Lower leg skin (tissue), 4 donors: ENCODE results near the gene RPS6KB2. TPM values are rescaled to one million over a fixed set of nuclear protein-coding genes. Genes with fewer than 3 reads are reported as not detected.
A peak's percentile ranks its signal among the peaks of the same experiment; 100 is the strongest.

Experiments
- DNase-seq, 2 donors: peaks; one replicate each; pipeline ENCODE4 v3.0.0-alpha.2; 2019; ENCODE audit warnings: low spot score in 2 of 2
- H3K4me3 ChIP-seq: fragments of 200-600 bp; sonication (generic); 2 replicates; pipeline ENCODE4 v1.5.1; 2017; ENCODE audit warnings: mild to moderate bottlenecking, low read depth; ENCODE audit not compliant: poor library complexity, severe bottlenecking
- POLR2A ChIP-seq, 2 donors: fragments of 450-650 bp; IDR thresholded peaks; one replicate each; pipeline ENCODE4 v1.6.1; 2016 to 2017; ENCODE audit warnings: antibody characterized with exemption in 2 of 2, mild to moderate bottlenecking in 1 of 2, moderate library complexity in 1 of 2
- WGBS, 2 donors: methylation state at CpG; one replicate each; pipeline ENCODE4 v1.1.5; 2018; 5-methylcytosine and 5-hydroxymethylcytosine counted together
- intact Hi-C: fragments of 100-400 bp; cut with DNase I; formaldehyde crosslinking; loops from one replicate; pipeline ENCODE4 v1.15.0; 2023; ENCODE audit warnings: low total_unique reads
- total RNA-seq, 4 donors: library from RNA; depleted of rRNA; stranded (reverse); fragments of >200 nt; gene quantifications; one replicate each; pipeline ENCODE4 v1.1.0, GENCODE V29; 2016
- TF ChIP-seq, protein P1 (sequence below), 3 donors: fragments of 450-650 bp; IDR thresholded peaks; one replicate each; pipeline ENCODE4 v1.5.1; 2016; ENCODE audit warnings: antibody characterized with exemption in 3 of 3, mild to moderate bottlenecking in 3 of 3, moderate library complexity in 2 of 3

RPS6KB2 gene
- total RNA-seq, 4 donors from 2014 or later = 154 to 264 (median 203) TPM

DNA sequence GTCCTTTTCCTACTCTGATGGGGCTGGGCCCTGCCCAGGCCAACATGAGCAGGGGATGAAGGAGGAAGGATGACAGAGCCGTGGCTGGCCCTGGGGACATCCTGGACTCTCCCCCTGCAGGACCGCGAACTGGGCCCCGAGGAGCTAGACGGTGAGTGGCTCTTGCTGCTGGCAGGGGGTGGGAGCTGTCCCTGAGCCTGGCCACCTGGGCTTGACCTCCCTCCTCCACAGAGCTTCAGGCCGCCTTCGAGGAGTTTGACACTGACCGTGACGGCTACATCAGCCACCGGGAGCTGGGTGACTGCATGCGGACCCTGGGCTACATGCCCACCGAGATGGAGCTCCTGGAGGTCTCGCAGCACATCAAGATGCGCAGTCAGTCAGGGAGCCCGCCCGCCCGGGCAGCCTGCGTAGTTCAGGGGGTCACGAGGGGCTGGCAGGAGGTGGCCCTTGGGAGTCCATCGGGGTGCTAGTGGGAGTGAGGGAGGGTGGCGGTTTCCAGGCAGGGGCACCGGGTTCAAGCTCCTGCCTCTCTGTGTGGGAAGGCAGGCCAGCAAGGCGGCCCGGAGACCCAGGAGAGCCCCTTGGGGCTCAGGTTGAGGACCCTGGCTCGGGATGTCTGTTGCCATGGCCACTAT is 27.9 kb downstream of the RPS6KB2 start:
- DNase-seq = no peak
- 85 to 87% methylated on average over 18 to 20 of the region's 25 CpGs for WGBS, 2 donors
- TF ChIP-seq, protein P1, sequence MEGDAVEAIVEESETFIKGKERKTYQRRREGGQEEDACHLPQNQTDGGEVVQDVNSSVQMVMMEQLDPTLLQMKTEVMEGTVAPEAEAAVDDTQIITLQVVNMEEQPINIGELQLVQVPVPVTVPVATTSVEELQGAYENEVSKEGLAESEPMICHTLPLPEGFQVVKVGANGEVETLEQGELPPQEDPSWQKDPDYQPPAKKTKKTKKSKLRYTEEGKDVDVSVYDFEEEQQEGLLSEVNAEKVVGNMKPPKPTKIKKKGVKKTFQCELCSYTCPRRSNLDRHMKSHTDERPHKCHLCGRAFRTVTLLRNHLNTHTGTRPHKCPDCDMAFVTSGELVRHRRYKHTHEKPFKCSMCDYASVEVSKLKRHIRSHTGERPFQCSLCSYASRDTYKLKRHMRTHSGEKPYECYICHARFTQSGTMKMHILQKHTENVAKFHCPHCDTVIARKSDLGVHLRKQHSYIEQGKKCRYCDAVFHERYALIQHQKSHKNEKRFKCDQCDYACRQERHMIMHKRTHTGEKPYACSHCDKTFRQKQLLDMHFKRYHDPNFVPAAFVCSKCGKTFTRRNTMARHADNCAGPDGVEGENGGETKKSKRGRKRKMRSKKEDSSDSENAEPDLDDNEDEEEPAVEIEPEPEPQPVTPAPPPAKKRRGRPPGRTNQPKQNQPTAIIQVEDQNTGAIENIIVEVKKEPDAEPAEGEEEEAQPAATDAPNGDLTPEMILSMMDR (IDR thresholded peaks at IDR 0.05) = no peak
- TF ChIP-seq POLR2A (IDR thresholded peaks at IDR 0.05) = no peak
- intact Hi-C loops = no loop called here
- H3K4me3 ChIP-seq = no peak overlapping the region

GRCh38 chr11:67457453-67457852 is 29.2 kb downstream of the RPS6KB2 start:
- DNase-seq = no peak
- intact Hi-C loops = no loop called here
- no peak overlapping the region for H3K4me3 ChIP-seq
- TF ChIP-seq, protein P1 (IDR thresholded peaks at IDR 0.05) = no peak
- 88 to 93% methylated on average over 12 of the region's 12 CpGs for WGBS, 2 donors

GRCh38 chr11:67458266-67458665 is 30.0 kb downstream of the RPS6KB2 start:
- TF ChIP-seq, protein P1 (IDR thresholded peaks at IDR 0.05) = no peak
- TF ChIP-seq POLR2A (IDR thresholded peaks at IDR 0.05) = no peak
- no peak overlapping the region for H3K4me3 ChIP-seq
- intact Hi-C loops = no loop called here
- no peak for DNase-seq
- WGBS, 2 donors = 85 to 88% methylated on average over 19 of the region's 19 CpGs

GRCh38 chr11:67463186-67463585 is 34.9 kb downstream of the RPS6KB2 start:
- H3K4me3 ChIP-seq = no peak overlapping the region
- WGBS, 2 donors = 71 to 72% methylated on average over 9 to 10 of the region's 10 CpGs
- no peak for TF ChIP-seq POLR2A (IDR thresholded peaks at IDR 0.05)
- TF ChIP-seq, protein P1 (IDR thresholded peaks at IDR 0.05) = no peak
- intact Hi-C loops = no loop called here
- no peak for DNase-seq

- DNase-seq = peak; percentile 80 to 96
- WGBS, 2 donors = 45 to 68% methylated on average over 14 to 20 of the region's 20 CpGs
- intact Hi-C loops = no loop called here
- TF ChIP-seq, protein P1 (IDR thresholded peaks at IDR 0.05) = no peak
- TF ChIP-seq POLR2A (IDR thresholded peaks at IDR 0.05) = no peak
- no peak overlapping the region for H3K4me3 ChIP-seq
These were observed 35.6 kb downstream of the RPS6KB2 start for GRCh38 chr11:67463680-67464410.
